Fibroblast of lung (primary cell): Measurements from ENCODE around the gene TNC.

ENCODE experiments used
- EZH2 ChIP-seq: IDR thresholded peaks from 2 replicates; pipeline ENCODE4 v1.5.1; 2012; ENCODE audit warnings: low read length, control low read depth, mild to moderate bottlenecking; ENCODE audit errors: missing control alignments
- TF ChIP-seq, protein P1 (sequence below), 2 donors: IDR thresholded peaks in 1 of 2; conservative IDR thresholded peaks in 1 of 2; 1 replicate in 1 of 2; 2 replicates in 1 of 2; pipeline ENCODE4 v1.5.1; 2011 to 2012; ENCODE audit warnings: low read length in 2 of 2, control low read depth in 1 of 2, inconsistent platforms in 1 of 2, low read depth in 1 of 2, mild to moderate bottlenecking in 1 of 2

- TF ChIP-seq, protein P1, sequence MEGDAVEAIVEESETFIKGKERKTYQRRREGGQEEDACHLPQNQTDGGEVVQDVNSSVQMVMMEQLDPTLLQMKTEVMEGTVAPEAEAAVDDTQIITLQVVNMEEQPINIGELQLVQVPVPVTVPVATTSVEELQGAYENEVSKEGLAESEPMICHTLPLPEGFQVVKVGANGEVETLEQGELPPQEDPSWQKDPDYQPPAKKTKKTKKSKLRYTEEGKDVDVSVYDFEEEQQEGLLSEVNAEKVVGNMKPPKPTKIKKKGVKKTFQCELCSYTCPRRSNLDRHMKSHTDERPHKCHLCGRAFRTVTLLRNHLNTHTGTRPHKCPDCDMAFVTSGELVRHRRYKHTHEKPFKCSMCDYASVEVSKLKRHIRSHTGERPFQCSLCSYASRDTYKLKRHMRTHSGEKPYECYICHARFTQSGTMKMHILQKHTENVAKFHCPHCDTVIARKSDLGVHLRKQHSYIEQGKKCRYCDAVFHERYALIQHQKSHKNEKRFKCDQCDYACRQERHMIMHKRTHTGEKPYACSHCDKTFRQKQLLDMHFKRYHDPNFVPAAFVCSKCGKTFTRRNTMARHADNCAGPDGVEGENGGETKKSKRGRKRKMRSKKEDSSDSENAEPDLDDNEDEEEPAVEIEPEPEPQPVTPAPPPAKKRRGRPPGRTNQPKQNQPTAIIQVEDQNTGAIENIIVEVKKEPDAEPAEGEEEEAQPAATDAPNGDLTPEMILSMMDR (conservative IDR thresholded peaks at IDR 0.05 in 1 of 2, IDR thresholded peaks at IDR 0.05 in 1 of 2; ENCODE audit: low read depth in 1 of 2, low read length in 2 of 2), result no peak
- no peak for TF ChIP-seq EZH2
Measured at GRCh38 chr9:115079156-115079555, 38.8 kb downstream of the TNC start.
